Stimulated activated CD8-positive, alpha-beta memory T cell treated with anti-CD3 and anti-CD28 coated beads, Interleukin-15, amount 100 ng/mL, for 1 hour (primary cell): ENCODE measurements around the gene NMRAL1.

Source experiments
- DNase-seq: peaks from one replicate; pipeline ENCODE4 v3.0.0-alpha.2; 2020; ENCODE audit warnings: low read depth

NMRAL1 gene

DNA sequence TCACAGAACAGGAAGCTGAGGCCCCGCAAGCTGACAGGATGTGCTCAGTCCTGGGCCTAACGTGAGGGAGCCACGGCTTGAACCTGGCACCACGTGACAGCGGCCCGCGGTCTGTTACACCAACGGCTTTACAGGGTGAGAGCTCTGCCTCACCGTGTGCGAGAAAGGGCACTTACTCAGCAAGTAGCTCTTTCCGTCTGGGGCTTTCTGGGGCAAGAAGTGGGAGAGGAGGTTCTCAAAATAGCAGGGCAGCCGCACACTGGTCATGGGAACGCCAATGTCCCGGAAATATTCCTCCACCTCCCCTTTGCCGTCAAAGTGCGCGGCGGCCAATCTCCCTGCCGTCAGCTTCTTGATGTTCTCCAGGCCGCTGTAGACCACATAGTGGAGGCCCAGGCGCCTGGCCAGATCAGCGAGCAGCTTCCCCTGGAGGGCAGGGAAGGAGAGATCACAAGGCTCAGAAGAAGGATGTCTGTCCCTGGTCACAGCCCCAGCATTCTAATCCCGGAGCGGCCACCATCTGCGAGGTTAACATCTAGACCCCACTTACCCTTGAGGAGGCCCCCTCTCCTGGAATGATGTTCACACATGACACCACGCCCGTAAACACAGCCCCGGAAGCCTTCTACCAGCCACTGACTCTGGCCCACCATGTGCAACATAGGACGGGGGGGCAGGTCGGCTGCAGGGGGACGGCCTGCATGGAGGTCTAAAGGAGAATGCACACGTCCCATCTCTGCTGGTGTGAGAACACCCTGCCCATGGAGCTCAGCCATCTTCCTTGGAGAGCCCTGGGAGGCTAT is 8.2 kb downstream of the NMRAL1 start:
- peak; percentile 39 for DNase-seq

DNA sequence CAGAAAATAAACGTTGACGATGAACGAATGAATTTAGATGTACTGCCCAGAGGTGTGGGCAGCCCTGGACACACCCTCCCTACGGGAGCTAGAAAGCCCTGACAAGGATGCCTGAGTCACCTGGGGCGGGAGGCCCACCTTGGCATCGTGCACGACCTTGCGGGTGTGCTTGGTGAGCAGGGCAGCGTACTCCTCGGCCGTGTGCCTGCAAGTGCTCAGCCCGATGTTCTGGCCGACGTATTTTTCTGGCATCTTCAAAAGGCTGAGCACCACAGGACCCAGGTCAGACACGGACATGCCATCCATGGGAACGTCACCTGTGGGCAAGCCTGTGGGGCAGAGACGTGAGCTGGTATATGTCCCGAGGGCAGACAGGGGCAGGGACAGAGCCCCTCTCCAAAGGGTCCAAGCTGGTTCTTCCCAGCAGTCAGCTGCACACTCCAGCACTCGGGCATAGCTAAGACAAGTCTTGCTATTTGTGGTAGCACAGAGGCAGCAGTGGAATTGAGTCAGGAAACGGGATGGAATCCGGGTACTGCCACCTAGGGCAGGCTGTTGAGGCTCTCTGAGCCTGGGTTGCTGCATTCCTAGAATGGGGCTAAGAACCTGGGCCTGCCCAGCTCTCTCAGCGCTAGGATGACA is 10.8 kb downstream of the NMRAL1 start:
- DNase-seq: no peak

DNA sequence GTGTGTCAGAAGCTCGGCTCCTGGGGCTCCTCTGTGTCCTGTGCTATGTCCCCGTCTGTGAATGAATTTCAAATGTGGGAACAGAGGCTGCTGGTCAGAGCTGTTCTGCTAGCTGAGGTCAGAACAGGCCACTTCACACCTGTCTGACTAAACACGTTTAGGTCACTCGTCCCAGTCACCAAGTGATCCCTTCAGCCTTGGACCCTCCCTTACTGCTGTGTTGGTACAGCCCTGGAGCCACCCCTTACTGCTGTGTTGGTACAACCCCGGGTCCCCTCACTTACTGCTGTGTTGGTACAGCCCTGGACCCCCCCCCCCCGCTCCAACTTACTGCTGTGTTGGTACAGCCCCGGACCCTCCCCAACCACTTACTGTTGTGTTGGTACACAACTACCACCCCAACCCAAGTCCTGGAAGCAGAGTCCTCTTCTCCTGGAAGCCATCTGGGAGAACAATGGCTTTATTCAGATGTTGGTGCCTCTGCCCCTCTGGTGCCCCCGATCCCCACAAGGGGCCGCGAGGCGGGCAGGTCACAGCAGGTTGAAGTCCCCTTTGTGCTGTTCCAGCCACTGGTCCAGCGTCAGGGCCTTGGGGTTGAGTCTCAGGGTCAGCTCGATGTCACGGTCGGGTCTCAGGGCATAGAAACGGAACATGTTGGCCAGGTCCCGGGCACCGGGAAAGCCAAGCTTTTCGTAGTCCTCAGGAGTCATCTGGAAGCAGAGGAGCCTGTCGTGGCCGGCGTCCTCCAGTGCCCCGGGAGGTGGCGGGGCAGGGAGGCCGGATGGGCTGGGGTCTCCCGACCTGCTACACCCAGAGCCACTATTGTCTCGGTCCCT is 13.0 kb downstream of the NMRAL1 start:
- DNase-seq: no peak

DNA sequence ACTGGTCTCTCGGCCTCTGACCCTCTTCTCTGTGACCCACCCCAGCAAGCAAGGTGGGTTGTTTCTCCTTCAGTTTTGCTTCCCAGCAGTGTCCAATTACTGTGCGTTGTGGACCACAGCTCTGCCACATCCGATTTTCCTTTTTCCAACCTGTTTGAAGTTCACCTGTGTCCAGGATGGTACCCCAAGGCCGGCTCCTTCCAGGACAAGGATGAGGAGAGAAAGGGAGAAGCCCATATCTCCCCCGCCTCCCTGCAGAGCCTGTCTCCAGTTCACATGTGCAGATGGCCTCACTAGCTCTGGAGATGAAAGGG is 13.5 kb downstream of the NMRAL1 start:
- no peak for DNase-seq

DNA sequence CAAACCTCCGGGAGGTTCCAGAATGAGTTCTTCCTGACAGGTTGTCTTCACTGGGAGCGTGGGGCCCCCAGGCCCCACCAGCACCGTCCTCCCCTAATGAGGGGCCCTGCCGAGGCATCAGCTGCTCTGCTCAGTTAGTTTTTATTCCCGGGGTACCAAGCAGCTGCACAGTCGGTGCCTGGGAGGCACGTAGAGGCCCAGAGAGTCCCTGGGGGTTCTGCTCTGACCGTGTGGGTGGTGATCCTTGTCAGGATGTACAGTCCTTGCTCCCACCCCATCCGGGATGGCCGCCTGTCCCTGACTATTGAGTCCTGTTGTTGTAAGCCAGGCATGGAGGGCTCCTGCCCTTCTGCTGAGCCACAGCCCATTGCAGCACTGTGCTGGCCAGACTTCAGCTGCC is 18.5 kb downstream of the NMRAL1 start:
- no peak for DNase-seq

DNA sequence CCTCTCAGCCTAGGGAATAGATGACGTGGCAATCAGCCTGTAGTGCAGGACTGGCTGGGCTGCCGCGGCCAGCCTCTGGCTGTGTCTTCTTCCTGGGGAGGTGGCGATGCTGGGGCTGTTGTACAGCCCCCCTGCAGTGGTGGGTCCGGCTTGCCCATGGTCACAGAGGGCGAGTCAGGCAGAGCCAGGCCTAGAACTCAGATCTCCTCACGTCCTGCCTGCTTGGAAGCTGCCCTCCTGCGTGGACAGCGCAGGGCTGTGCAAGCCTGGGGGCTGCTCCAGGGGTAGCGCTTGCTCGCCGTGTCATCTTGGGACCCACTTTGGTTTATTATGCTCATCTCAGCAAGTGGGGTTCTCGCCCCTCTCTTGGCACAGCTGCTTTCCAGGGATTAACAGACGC is 19.3 kb downstream of the NMRAL1 start:
- no peak for DNase-seq

DNA sequence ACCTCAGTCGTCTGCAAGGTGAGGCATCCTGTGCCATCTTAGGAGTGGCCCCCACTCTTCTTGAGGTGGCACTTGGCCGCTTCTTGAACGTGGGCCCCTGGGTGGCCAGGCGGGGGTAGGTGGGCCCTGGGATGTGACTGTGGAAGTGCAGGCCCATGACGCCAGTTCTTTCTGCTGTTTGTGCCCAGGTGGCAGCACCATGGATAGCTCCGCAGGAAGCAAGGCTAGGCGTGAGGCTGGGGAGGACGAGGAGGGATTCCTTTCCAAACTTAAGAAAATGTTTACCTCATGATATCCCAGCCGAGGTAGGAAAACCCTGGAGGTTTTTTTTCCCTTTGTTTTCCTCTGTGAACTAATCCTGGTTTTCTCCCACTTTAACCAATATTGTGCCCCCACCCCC is 19.8 kb downstream of the NMRAL1 start:
- no peak for DNase-seq

DNA sequence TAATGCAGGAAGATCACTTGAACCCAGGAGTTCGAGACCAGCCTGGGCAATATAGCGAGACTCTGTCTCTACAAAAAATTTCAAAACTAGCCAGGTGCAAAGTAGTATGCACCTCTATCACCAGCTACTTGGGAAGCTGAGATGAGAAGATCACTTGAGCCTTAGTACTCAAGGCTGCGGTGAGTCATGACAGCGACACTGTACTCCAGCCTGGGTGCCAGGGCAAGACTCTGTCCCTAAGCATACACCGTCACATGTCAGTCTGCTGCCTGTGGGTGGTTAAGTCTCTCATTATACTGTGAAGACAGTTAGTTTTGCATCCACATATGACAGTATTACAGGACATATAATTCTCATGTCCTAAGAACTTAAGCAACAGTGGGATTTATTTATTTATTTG is 21.8 kb downstream of the NMRAL1 start:
- no peak for DNase-seq

DNA sequence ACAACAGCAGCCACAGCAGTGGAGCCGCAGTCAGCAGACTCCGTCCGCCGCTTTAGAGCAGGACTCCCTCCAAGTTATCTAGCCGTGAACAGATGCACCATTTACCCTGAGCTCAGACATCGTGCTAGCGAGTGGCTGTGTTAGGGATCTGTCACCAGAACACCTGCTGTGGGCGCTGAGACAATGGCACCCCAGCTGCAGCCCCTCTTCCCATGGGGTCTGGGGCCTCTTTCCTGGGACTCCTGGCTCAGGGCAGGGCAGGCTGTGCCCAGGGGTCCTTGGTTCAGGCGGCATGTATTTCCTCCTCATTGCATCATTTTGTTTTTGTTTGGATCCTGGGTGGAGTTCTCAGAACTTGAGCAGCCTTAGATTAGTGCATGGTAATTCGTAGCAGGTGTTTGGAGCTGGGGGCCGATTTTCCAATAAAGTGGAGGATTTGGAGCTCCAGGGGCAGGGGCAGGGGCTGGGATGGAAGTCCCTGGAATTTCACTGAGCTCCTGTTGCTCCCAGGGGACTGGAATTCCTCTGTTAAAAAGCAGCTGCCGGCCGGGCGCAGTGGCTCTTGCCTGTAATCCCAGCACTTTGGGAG is 23.4 kb downstream of the NMRAL1 start:
- no peak for DNase-seq

DNA sequence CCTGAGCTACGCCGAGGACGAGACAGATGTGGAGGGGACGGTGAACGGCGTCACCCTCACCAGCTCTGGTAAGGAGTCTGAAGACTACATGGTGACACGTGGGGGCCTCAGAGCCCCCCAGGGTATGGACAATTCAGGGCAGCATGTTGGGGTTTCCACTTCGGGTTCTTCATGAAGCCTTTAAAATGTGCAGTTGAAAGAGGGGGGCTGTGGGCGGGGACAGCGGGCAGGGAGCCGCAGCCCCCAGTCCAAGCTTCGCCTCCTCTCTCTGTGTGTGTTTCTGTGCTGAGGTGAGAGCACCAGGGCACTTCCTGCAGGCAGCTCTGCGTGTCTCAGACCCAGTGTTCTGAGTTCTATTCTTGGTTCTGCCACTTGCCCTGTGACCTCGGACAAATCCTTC is 24.0 kb downstream of the NMRAL1 start:
- no peak for DNase-seq

DNA sequence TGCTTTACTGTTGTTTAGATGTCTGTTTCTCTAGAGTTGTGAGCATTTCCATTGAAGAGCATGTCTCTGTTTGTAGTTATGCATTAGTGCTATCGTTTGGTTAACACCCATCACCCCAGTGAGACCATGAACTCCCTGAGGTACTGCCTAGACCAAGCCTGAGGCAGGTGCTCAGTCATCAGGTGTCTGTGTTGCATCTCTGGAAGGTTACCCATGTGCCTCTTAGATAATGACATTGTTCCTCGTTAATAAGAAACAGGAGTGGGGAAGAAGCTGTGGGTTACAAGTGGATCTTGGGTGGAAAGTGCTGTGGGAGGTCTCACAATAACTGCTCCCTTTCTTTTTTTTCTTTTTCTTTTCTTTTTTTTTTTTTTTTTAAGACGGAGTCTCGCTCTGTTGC is 30.4 kb downstream of the NMRAL1 start:
- no peak for DNase-seq

DNA sequence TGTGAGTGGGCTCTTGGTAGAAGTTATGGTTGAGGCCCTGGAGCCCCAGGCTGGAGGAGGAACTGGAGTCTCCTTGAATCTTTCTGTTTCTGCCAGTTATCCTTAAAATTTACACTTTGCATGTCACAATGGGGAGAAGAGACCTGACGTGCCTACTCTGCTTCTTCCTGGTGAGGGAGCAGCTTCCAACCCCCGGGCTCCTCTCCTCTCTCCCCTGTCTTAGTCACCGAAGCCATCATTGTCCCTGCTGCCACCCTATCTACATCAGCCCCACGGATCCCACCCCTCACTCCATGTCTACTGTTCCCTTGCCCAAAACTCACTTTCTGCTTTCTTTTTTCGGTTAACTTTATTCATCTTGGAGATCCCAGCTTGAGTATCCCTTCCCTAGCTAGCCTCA is 31.2 kb downstream of the NMRAL1 start:
- no peak for DNase-seq

DNA sequence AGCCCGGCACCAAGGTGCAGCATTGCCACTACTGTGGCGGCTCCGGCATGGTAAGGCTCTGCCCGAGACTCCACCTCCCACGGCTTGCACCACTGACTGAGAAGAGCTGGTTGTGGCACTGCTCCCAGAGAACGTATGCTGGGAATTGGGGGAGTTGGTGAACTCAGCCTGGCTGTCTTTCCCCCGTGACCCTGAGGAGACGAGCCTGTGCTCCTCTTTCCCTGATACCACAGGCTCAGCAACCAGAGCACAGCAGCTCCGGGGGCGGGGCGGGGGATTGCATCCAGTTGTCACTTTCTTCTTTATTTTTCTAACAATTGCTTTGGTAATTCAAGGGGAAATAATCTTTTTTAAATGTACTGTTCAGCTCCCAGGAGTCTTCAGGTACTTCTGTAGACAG is 32.1 kb downstream of the NMRAL1 start:
- no peak for DNase-seq

DNA sequence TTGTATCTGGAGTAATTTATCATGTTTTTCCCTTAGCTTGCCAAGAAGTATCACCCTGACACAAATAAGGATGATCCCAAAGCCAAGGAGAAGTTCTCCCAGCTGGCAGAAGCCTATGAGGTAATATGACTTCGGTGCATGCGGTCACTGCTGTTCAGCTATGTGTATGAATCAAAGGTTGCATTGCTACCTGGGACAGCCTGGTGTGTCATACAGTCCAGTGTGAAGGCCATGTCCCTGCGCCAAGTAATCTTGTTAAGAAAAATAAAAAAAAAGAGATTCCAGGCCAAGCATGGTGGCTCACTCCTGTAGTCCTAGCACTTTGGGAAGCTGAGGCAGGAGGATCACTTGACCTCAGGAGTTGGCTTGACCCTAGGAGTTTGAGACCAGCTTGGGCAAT is 37.1 kb downstream of the NMRAL1 start:
- DNase-seq: no peak

DNA sequence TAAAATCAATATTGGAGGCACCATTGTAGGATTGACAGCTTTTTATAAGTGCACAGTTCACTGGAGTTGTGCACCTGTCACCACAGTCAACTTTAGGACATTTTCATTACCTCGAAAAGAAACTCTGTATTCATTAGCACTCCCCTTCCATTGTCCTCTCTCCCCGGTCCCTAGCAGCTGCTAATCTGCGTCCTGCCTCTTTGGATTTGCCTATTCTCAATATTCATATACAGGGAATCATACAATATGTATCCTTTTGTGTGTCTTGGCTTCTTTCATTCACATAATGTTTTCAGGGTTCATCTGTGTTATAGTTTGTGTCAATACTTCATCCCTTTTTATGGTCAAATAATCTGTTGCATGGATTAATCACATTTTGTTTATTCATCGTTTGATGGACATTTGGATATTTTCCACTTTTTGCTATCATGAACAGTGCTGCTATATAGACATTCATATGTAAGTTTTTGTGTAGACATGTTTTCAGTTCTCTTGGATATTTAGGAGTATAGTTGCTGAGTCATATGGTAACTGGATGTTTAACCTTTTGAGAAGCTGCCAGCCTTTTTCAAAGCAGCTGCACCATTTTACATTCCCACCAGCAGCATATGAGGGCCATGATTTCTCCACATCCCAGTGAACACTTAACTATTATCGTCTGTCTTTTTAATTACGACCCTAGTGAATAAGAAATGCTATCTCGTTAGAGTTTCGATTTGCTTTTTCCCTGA is 38.9 kb downstream of the NMRAL1 start:
- DNase-seq: no peak

DNA sequence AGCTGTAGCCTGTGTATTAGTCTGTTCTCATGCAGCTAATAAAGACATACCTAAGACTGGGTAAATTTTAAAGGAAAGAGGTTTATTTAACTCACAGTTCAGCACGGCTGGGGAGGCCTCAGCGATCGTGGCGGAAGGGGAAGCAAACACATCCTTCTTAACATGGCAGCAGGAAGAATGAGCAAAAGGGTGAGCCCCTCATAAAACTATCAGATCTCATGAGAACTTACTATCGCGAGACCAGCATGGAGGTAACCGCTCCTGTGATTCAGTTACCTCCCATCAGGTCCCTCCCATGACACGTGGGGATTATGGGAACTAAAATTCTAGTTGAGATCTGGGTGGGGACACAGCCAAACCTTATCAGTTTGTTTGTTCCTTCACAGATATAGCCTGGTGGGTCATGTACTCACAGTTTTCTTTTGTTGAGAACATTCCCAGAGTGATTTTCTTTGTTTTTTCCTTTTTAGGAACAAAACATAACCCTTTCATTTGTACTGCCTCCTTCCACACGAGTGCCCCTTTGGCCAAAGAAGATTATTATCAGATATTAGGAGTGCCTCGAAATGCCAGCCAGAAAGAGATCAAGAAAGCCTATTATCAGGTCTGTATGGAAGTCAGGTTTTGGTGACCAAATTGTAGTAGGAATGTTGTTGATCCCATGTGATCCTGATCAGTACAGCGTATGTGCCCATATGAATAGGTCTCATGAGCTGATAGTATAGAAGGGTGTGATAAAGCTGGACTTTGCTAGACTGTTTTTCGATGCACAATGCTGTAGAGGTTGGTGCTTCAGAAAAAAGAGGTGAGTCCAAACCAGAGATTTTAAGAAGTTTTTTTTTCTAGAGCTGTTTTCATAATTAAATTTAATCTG is 40.3 kb downstream of the NMRAL1 start:
- DNase-seq: no peak

DNA sequence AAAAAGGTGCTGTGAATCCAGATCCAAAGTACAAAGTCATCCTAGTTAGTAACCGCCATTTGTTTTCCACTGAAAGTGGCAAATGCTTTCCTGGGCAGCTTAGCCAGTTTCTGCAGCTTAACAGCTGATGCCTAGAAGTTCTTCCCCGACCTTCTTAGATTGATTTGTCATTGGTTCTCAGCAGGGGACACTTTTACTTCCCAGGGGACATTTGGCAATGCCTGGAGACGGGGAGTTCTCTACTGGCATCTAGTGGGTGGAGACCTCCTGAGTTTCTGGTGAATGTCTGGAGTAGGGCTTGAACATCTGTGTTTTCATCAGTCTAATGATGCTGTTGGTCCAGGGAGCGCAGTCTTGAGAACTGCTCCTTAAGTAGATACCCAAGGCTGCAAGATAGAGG is 41.2 kb downstream of the NMRAL1 start:
- DNase-seq: no peak

DNA sequence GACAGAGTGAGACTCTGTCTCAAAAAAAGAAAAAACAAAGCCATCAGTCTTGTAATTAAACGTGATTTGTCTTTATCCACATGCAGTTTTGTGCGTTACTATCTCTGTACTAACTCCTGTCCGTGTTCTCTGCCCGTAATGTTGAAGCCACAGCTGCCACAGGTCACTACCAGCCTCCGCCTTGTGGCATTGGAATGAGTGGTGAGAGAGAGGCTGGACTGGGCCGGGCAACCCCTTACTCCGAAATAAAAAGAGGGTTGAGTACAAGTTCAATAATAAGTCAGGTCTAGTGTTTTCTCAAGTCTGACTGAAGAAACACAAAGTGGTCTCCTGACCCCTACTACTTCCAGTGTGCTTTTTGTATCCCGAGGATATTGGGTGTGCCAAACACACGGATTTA is 43.4 kb downstream of the NMRAL1 start:
- DNase-seq: no peak

DNA sequence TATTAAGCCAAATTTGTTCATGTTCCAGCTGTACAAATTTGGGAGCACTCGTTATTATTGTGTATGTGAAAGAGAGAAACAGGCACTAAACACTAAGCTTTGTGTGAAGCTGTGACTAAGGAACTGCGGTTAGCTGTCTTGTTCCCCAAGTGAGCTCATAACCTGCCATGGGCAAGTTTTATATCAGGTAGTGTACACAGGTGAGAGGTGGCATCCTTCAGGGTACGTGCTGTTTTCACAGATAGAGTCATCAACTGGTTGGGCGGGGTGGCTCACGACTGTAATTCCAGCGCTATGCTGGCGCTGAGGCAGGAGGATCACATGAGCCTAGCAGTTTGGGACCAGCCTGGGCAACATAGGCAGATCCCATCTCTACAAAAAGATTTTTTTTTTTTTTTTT is 45.9 kb downstream of the NMRAL1 start:
- DNase-seq: no peak

DNA sequence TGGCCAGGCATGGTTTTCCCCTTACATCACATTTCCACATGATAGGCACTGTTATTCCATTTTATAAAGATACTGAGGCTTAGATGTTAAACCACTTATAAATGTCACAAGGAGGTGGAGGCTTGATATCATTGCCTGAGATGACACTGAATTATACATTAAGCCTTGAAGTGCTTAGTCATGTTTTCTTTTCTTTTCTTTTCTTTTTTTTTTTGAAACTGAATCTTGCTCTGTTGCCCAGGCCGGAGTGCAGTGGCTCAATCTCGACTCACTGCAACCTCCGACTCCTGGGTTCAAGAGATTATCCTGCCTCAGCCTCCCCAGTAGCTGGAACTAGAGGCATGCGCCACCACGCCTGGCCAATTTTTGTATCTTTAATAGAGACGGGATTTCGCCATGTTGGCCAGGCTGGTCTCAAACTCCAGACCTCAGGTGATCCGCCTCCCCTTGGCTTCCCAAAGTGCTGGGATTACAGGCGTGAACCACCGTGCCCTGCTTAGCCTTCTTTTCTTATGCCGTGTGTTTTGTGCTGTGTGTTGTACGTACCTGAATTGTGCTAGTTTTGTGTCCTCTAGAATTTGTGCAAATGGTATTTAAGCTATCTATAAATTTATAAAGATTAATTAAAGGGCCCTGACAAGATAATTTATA is 47.6 kb downstream of the NMRAL1 start:
- DNase-seq: no peak
